ENCODE results near the gene ICAM5.

GRCh38 chr19:10321417-10321797 lies 31.7 kb downstream of the ICAM5 start:
- TF ChIP-seq CTCF (IDR thresholded peaks at IDR 0.05), result no peak
- no peak for TF ChIP-seq EZH2phosphoT487 (IDR thresholded peaks at IDR 0.05)
- TF ChIP-seq EZH2 (IDR thresholded peaks at IDR 0.05), result no peak
